ENCODE data around the gene CFLAR. TPM values are rescaled to one million over a fixed set of nuclear protein-coding genes. Genes with fewer than 3 reads are reported as not detected.
A peak's percentile ranks its signal among the peaks of the same experiment; 100 is the strongest.

The CFLAR gene
- total and polyA plus RNA-seq, 7 experiments from 2014 or later, result 63.9 to 253 (median 183) TPM

GRCh38 chr2:201191132-201191875 lies 75.3 kb downstream of the CFLAR start:
- peaks cover 48 to 98% (median 79%) of the 10 kb centered on the region in 7 donors for H3K4me1 Mint-ChIP-seq
- Histone ChIP-seq H3K27ac (ENCODE audit: low read depth, low read length) (peak overlapping the region; percentile 57), H3K4me3 (ENCODE audit: low read length) (peak overlapping the region; percentile 40), H3K27me3 (ENCODE audit: control insufficient read depth in 2 of 2, insufficient read depth in 2 of 2, low read length in 2 of 2) (no peaks in the 10 kb centered on the region), H3K9me3 (ENCODE audit: control insufficient read depth in 2 of 3, low read length in 3 of 3) (no peaks in the 10 kb centered on the region), H3K36me3 (ENCODE audit: control insufficient read depth in 2 of 3, insufficient read depth in 3 of 3, low read length in 3 of 3) (peaks cover 1 to 37% (median 4%) of the 10 kb centered on the region in 3 experiments), H3K4me1 (ENCODE audit: control insufficient read depth in 2 of 2, insufficient read depth in 2 of 2, low read length in 2 of 2) (peaks cover 45 to 95% of the 10 kb centered on the region in 2 donors)
- CTCF ChIA-PET, result interaction anchor here (0.6 to 7.2 kb wide), 6 partner anchors 8 to 177 kb away, joined by 3 to 70 read pairs (median 5); partner anchors contain the start of gene CASP10
- peak; percentile 90 for ATAC-seq
- peak overlapping the region; percentile 83 to 96 (median 91) for H3K27ac Mint-ChIP-seq
- peaks cover 0 to 4% (median 0%) of the 10 kb centered on the region in 11 donors for H3K9me3 Mint-ChIP-seq
- no peaks in the 10 kb centered on the region for H3K27me3 Mint-ChIP-seq
- intact Hi-C loops (cut with micrococcal nuclease), result loop anchor here in 1 of 2 donors (1.0 kb wide), 3 partner anchors 8 to 21 kb away; partner anchors contain the start of gene CASP10
- POLR2A ChIA-PET, result interaction anchor here (0.5 to 4.2 kb wide), 8 partner anchors 8 to 231 kb away, joined by 3 to 27 read pairs (median 4); partner anchors contain the start of genes CASP10 and CFLAR
- peak overlapping the region; percentile 66 to 98 (median 79) for H3K4me3 Mint-ChIP-seq
- peak in 7 of 9 donors; percentile 44 to 72 (median 61) for DNase-seq
- H3K36me3 Mint-ChIP-seq, result peaks cover 7 to 63% (median 50%) of the 10 kb centered on the region in 5 donors

- ChIA-PET CTCF (interaction anchor here (1.0 to 7.2 kb wide), 5 partner anchors 8 to 38 kb away, joined by 3 to 70 read pairs (median 10); partner anchors contain the start of gene CASP10), POLR2A (interaction anchor here (0.8 to 4.2 kb wide), 9 partner anchors 8 to 71 kb away, joined by 3 to 27 read pairs (median 4); partner anchors contain the start of gene CASP10)
- peak in 7 of 9 donors; percentile 20 to 49 (median 38) for DNase-seq
- no peaks in the 10 kb centered on the region for H3K9me3 ChIP-seq (ENCODE audit: control insufficient read depth in 2 of 3, low read length in 3 of 3)
- H3K27ac Mint-ChIP-seq, result peak overlapping the region; percentile 78 to 96 (median 91)
- intact Hi-C loops (cut with micrococcal nuclease), result loop anchor here in 1 of 2 donors (1.0 kb wide), 1 partner anchor 10 kb away; no protein-coding TSS in a partner anchor
- no peaks in the 10 kb centered on the region for H3K27me3 Mint-ChIP-seq
- peak overlapping the region; percentile 62 for H3K27ac ChIP-seq (ENCODE audit: low read depth, low read length)
- peak overlapping the region; percentile 18 for H3K4me3 ChIP-seq (ENCODE audit: low read length)
- ATAC-seq, result peak; percentile 66
- H3K4me1 Mint-ChIP-seq, result peaks cover 44 to 88% (median 72%) of the 10 kb centered on the region in 7 donors
- peaks cover 5 to 40% (median 10%) of the 10 kb centered on the region in 3 experiments for H3K36me3 ChIP-seq (ENCODE audit: control insufficient read depth in 2 of 3, insufficient read depth in 3 of 3, low read length in 3 of 3)
- peaks cover 4 to 55% (median 49%) of the 10 kb centered on the region in 5 donors for H3K36me3 Mint-ChIP-seq
- peak overlapping the region; percentile 48 to 98 (median 78) for H3K4me3 Mint-ChIP-seq
- H3K4me1 ChIP-seq (ENCODE audit: control insufficient read depth in 2 of 2, insufficient read depth in 2 of 2, low read length in 2 of 2), result peaks cover 39 to 73% of the 10 kb centered on the region in 2 donors
- H3K27me3 ChIP-seq (ENCODE audit: control insufficient read depth in 2 of 2, insufficient read depth in 2 of 2, low read length in 2 of 2), result no peaks in the 10 kb centered on the region
- H3K9me3 Mint-ChIP-seq, result no peaks in the 10 kb centered on the region
These were observed 78.1 kb downstream of the CFLAR start for GRCh38 chr2:201194097-201194496.

GRCh38 chr2:201195331-201195730 lies 79.4 kb downstream of the CFLAR start:
- intact Hi-C loops (cut with micrococcal nuclease), result no loop called here
- DNase-seq (no peak), ATAC-seq (no peak)
- POLR2A ChIA-PET, result interaction anchor here (0.6 to 1.6 kb wide), 8 partner anchors 9 to 239 kb away, joined by 3 to 10 read pairs (median 4); partner anchors contain the start of genes CASP10 and CFLAR
- H3K9me3 Mint-ChIP-seq, result no peaks in the 10 kb centered on the region
- peaks cover 11 to 54% (median 50%) of the 10 kb centered on the region in 5 donors for H3K36me3 Mint-ChIP-seq
- Histone ChIP-seq H3K27ac (ENCODE audit: low read depth, low read length) (peak overlapping the region; percentile 56), H3K9me3 (ENCODE audit: control insufficient read depth in 2 of 3, low read length in 3 of 3) (no peaks in the 10 kb centered on the region), H3K36me3 (ENCODE audit: control insufficient read depth in 2 of 3, insufficient read depth in 3 of 3, low read length in 3 of 3) (peaks cover 5 to 39% (median 10%) of the 10 kb centered on the region in 3 experiments), H3K4me3 (ENCODE audit: low read length) (no peak overlapping the region), H3K27me3 (ENCODE audit: control insufficient read depth in 2 of 2, insufficient read depth in 2 of 2, low read length in 2 of 2) (no peaks in the 10 kb centered on the region), H3K4me1 (ENCODE audit: control insufficient read depth in 2 of 2, insufficient read depth in 2 of 2, low read length in 2 of 2) (peaks cover 39 to 60% of the 10 kb centered on the region in 2 donors)
- CTCF ChIA-PET, result interaction anchor here (1.0 to 7.2 kb wide), 5 partner anchors 9 to 37 kb away, joined by 3 to 70 read pairs (median 10); partner anchors contain the start of gene CASP10
- no peaks in the 10 kb centered on the region for H3K27me3 Mint-ChIP-seq
- H3K4me1 Mint-ChIP-seq, result peaks cover 52 to 83% (median 75%) of the 10 kb centered on the region in 7 donors
- H3K27ac Mint-ChIP-seq, result peak overlapping the region in 8 of 9 donors; percentile 63 to 96 (median 93)
- H3K4me3 Mint-ChIP-seq, result peak overlapping the region in 8 of 10 donors; percentile 42 to 98 (median 52)

- ChIA-PET CTCF (interaction anchor here (1.4 to 7.2 kb wide), 4 partner anchors 10 to 37 kb away, joined by 6 to 70 read pairs (median 24); partner anchors contain the start of gene CASP10), POLR2A (interaction anchor here (0.9 to 1.6 kb wide), 6 partner anchors 9 to 80 kb away, joined by 3 to 10 read pairs (median 5); partner anchors contain the start of genes CASP10 and CFLAR)
- no peaks in the 10 kb centered on the region for H3K27me3 ChIP-seq (ENCODE audit: control insufficient read depth in 2 of 2, insufficient read depth in 2 of 2, low read length in 2 of 2)
- no peaks in the 10 kb centered on the region for H3K9me3 Mint-ChIP-seq
- H3K9me3 ChIP-seq (ENCODE audit: control insufficient read depth in 2 of 3, low read length in 3 of 3), result no peaks in the 10 kb centered on the region
- H3K4me3 ChIP-seq (ENCODE audit: low read length), result no peak overlapping the region
- peaks cover 5 to 43% (median 10%) of the 10 kb centered on the region in 3 experiments for H3K36me3 ChIP-seq (ENCODE audit: control insufficient read depth in 2 of 3, insufficient read depth in 3 of 3, low read length in 3 of 3)
- peaks cover 37 to 56% of the 10 kb centered on the region in 2 donors for H3K4me1 ChIP-seq (ENCODE audit: control insufficient read depth in 2 of 2, insufficient read depth in 2 of 2, low read length in 2 of 2)
- intact Hi-C loops (cut with micrococcal nuclease), result loop anchor here in 1 of 2 donors (2.0 kb wide), 1 partner anchor 13 kb away; the partner anchor contains the start of gene CASP10
- peak overlapping the region in 8 of 9 donors; percentile 63 to 96 (median 93) for H3K27ac Mint-ChIP-seq
- H3K27ac ChIP-seq (ENCODE audit: low read depth, low read length), result peak overlapping the region; percentile 56
- ATAC-seq (no peak), DNase-seq (no peak)
- peaks cover 12 to 52% (median 50%) of the 10 kb centered on the region in 5 donors for H3K36me3 Mint-ChIP-seq
- H3K27me3 Mint-ChIP-seq, result no peaks in the 10 kb centered on the region
- H3K4me1 Mint-ChIP-seq, result peaks cover 51 to 82% (median 72%) of the 10 kb centered on the region in 7 donors
- peak overlapping the region in 6 of 10 donors; percentile 19 to 98 (median 38) for H3K4me3 Mint-ChIP-seq
These were observed 80.0 kb downstream of the CFLAR start for GRCh38 chr2:201196003-201196402.

GRCh38 chr2:201196803-201197202 lies 80.8 kb downstream of the CFLAR start:
- H3K9me3 Mint-ChIP-seq, result no peaks in the 10 kb centered on the region
- Histone ChIP-seq H3K27ac (ENCODE audit: low read depth, low read length) (peak overlapping the region; percentile 39), H3K36me3 (ENCODE audit: control insufficient read depth in 2 of 3, insufficient read depth in 3 of 3, low read length in 3 of 3) (peaks cover 5 to 48% (median 15%) of the 10 kb centered on the region in 3 experiments), H3K4me1 (ENCODE audit: control insufficient read depth in 2 of 2, insufficient read depth in 2 of 2, low read length in 2 of 2) (peaks cover 29 to 48% of the 10 kb centered on the region in 2 donors), H3K27me3 (ENCODE audit: control insufficient read depth in 2 of 2, insufficient read depth in 2 of 2, low read length in 2 of 2) (no peaks in the 10 kb centered on the region), H3K9me3 (ENCODE audit: control insufficient read depth in 2 of 3, low read length in 3 of 3) (no peaks in the 10 kb centered on the region), H3K4me3 (ENCODE audit: low read length) (no peak overlapping the region)
- H3K4me3 Mint-ChIP-seq, result peak overlapping the region in 1 of 10 donors; percentile 98
- POLR2A ChIA-PET, result interaction anchor here (0.9 to 1.6 kb wide), 5 partner anchors 10 to 33 kb away, joined by 3 to 10 read pairs (median 5); partner anchors contain the start of gene CASP10
- ATAC-seq, result no peak
- no peak for DNase-seq
- intact Hi-C loops (cut with micrococcal nuclease), result loop anchor here in 1 of 2 donors (2.0 kb wide), 1 partner anchor 14 kb away; the partner anchor contains the start of gene CASP10
- H3K36me3 Mint-ChIP-seq, result peaks cover 15 to 53% (median 48%) of the 10 kb centered on the region in 5 donors
- no peaks in the 10 kb centered on the region for H3K27me3 Mint-ChIP-seq
- peak overlapping the region in 8 of 9 donors; percentile 63 to 96 (median 93) for H3K27ac Mint-ChIP-seq
- CTCF ChIA-PET, result interaction anchor here (1.4 to 7.2 kb wide), 3 partner anchors 14 to 36 kb away, joined by 6 to 70 read pairs (median 38); partner anchors contain the start of gene CASP10
- H3K4me1 Mint-ChIP-seq, result peaks cover 45 to 80% (median 68%) of the 10 kb centered on the region in 7 donors
